ENCODE data around the gene CHTF18.

DNA sequence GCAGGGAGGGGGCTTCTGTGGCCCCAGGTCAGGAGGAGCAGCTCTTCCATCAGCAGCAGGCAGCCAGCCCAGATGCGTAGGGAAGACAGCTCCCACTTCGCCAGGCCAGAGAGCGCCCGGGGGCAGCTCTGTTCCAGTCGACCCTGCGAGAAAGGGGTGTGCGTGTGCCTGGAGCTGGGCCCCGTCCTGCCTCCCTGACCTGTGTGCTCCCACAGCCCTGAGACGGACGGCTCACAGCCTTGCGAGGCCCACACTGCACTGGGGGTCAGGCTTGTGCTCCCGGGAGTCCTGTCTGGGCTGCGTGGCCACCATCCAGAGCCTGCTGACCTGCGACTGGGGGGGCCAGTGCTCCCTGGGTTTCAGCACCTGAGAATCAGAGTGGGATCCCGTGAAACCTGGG lies 28.4 kb upstream of the CHTF18 start:
- TF ChIP-seq HIVEP1 (CRISPR knock-in tag; IDR thresholded peaks at IDR 0.05) (no peak), HLTF (IDR thresholded peaks at IDR 0.05) (no peak), TAF1 (IDR thresholded peaks at IDR 0.05; ENCODE audit: control insufficient read depth, extremely low read depth, insufficient read depth, low read length, severe bottlenecking) (no peak), EP300 (IDR thresholded peaks at IDR 0.05; ENCODE audit: low read length) (no peak), ARNT (IDR thresholded peaks at IDR 0.05) (no peak)
- TF ChIP-seq, protein P1, sequence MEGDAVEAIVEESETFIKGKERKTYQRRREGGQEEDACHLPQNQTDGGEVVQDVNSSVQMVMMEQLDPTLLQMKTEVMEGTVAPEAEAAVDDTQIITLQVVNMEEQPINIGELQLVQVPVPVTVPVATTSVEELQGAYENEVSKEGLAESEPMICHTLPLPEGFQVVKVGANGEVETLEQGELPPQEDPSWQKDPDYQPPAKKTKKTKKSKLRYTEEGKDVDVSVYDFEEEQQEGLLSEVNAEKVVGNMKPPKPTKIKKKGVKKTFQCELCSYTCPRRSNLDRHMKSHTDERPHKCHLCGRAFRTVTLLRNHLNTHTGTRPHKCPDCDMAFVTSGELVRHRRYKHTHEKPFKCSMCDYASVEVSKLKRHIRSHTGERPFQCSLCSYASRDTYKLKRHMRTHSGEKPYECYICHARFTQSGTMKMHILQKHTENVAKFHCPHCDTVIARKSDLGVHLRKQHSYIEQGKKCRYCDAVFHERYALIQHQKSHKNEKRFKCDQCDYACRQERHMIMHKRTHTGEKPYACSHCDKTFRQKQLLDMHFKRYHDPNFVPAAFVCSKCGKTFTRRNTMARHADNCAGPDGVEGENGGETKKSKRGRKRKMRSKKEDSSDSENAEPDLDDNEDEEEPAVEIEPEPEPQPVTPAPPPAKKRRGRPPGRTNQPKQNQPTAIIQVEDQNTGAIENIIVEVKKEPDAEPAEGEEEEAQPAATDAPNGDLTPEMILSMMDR (IDR thresholded peaks at IDR 0.05 in 2 of 3, conservative IDR thresholded peaks at IDR 0.05 in 1 of 3; ENCODE audit: insufficient read depth in 2 of 3, low read depth in 1 of 3, low read length in 3 of 3): no peak
- TF ChIP-seq, protein P2, sequence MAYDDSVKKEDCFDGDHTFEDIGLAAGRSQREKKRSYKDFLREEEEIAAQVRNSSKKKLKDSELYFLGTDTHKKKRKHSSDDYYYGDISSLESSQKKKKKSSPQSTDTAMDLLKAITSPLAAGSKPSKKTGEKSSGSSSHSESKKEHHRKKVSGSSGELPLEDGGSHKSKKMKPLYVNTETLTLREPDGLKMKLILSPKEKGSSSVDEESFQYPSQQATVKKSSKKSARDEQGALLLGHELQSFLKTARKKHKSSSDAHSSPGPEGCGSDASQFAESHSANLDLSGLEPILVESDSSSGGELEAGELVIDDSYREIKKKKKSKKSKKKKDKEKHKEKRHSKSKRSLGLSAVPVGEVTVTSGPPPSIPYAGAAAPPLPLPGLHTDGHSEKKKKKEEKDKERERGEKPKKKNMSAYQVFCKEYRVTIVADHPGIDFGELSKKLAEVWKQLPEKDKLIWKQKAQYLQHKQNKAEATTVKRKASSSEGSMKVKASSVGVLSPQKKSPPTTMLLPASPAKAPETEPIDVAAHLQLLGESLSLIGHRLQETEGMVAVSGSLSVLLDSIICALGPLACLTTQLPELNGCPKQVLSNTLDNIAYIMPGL (CRISPR knock-in tag; IDR thresholded peaks at IDR 0.05): no peak
- TF ChIP-seq, protein P3, sequence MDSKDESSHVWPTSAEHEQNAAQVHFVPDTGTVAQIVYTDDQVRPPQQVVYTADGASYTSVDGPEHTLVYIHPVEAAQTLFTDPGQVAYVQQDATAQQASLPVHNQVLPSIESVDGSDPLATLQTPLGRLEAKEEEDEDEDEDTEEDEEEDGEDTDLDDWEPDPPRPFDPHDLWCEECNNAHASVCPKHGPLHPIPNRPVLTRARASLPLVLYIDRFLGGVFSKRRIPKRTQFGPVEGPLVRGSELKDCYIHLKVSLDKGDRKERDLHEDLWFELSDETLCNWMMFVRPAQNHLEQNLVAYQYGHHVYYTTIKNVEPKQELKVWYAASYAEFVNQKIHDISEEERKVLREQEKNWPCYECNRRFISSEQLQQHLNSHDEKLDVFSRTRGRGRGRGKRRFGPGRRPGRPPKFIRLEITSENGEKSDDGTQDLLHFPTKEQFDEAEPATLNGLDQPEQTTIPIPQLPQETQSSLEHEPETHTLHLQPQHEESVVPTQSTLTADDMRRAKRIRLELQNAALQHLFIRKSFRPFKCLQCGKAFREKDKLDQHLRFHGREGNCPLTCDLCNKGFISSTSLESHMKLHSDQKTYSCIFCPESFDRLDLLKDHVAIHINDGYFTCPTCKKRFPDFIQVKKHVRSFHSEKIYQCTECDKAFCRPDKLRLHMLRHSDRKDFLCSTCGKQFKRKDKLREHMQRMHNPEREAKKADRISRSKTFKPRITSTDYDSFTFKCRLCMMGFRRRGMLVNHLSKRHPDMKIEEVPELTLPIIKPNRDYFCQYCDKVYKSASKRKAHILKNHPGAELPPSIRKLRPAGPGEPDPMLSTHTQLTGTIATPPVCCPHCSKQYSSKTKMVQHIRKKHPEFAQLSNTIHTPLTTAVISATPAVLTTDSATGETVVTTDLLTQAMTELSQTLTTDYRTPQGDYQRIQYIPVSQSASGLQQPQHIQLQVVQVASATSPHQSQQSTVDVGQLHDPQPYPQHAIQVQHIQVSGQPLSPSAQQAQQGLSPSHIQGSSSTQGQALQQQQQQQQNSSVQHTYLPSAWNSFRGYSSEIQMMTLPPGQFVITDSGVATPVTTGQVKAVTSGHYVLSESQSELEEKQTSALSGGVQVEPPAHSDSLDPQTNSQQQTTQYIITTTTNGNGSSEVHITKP (IDR thresholded peaks at IDR 0.05; ENCODE audit: partially characterized antibody): no peak
